A673 (cell line): ENCODE data around the gene TRAF4.

Source experiments
- EZH2 ChIP-seq: fragments of 200-600 bp; sonication (generic); IDR thresholded peaks from 2 replicates; pipeline ENCODE4 v1.6.1; 2017; ENCODE audit warnings: borderline replicate concordance, low read depth, mild to moderate bottlenecking, mixed read lengths, antibody characterized with exemption, low read length; ENCODE audit not compliant: poor library complexity, severe bottlenecking
- TF ChIP-seq, protein P1 (sequence below): fragments of 300-800, 200-600 bp; sonication (generic); conservative IDR thresholded peaks from 2 replicates; pipeline ENCODE4 v1.5.1; 2017; ENCODE audit warnings: low read depth, mild to moderate bottlenecking, antibody characterized with exemption, low read length, moderate library complexity, mixed read lengths

DNA sequence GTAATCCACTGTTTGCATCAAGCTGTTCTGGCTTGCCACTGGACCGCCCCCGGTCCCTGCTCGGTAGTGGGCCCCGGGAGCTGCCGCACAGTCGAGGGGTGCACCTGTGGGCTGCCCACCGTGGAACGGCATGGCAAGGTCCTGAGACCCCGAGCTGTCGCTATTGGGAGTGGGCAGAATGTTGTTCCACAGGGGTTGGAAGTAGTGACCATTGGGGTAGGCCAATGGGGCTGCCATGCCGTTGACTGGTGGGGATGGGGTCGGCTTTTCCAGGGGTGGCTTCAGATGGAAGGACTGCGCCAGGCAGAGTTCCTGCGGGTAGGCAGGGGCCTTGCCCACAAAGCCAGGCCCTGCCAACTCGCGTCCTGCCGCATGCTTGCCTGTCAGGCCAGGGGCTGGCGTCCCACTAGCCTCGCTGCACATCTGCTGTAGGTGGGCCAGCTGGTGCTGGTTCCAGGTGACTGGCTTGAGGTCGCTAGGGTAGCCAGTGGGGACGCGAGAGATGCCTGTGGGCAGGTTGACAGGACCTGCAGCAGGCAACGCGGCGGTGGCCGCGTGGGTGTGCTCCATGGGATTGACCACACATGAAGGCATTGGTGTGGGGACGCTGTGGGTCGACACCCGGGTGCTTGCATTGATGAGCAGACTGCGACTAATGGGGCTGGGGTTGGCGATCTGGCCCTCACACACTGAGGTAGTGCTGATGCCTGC is 14.8 kb downstream of the TRAF4 start:
- TF ChIP-seq EZH2 = no peak
- TF ChIP-seq, protein P1, sequence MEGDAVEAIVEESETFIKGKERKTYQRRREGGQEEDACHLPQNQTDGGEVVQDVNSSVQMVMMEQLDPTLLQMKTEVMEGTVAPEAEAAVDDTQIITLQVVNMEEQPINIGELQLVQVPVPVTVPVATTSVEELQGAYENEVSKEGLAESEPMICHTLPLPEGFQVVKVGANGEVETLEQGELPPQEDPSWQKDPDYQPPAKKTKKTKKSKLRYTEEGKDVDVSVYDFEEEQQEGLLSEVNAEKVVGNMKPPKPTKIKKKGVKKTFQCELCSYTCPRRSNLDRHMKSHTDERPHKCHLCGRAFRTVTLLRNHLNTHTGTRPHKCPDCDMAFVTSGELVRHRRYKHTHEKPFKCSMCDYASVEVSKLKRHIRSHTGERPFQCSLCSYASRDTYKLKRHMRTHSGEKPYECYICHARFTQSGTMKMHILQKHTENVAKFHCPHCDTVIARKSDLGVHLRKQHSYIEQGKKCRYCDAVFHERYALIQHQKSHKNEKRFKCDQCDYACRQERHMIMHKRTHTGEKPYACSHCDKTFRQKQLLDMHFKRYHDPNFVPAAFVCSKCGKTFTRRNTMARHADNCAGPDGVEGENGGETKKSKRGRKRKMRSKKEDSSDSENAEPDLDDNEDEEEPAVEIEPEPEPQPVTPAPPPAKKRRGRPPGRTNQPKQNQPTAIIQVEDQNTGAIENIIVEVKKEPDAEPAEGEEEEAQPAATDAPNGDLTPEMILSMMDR = no peak
